IPS-18a (cell line): Measurements from ENCODE around the gene HAS3.

ENCODE experiments used
- H3K27ac ChIP-seq: one replicate; pipeline ENCODE4 v1.5.1; 2013; ENCODE audit warnings: low read length
- H3K27me3 ChIP-seq: one replicate; pipeline ENCODE4 v1.6.1; 2013; ENCODE audit warnings: mild to moderate bottlenecking, low read length; ENCODE audit not compliant: control insufficient read depth, insufficient read depth
- H3K36me3 ChIP-seq: one replicate; pipeline ENCODE4 v1.6.1; 2013; ENCODE audit warnings: low read depth, low read length; ENCODE audit not compliant: control insufficient read depth
- H3K4me1 ChIP-seq: one replicate; pipeline ENCODE4 v1.6.1; 2013; ENCODE audit warnings: low read depth, low read length; ENCODE audit not compliant: control insufficient read depth
- H3K4me3 ChIP-seq: one replicate; pipeline ENCODE4 v1.5.1; 2013; ENCODE audit warnings: low read length
- H3K9ac ChIP-seq: one replicate; pipeline ENCODE4 v1.6.1; 2013; ENCODE audit warnings: mild to moderate bottlenecking, low read length, moderate library complexity
- H3K9me3 ChIP-seq: one replicate; pipeline ENCODE4 v1.6.1; 2013; ENCODE audit warnings: low read depth, low read length; ENCODE audit not compliant: control insufficient read depth

Gene HAS3

DNA sequence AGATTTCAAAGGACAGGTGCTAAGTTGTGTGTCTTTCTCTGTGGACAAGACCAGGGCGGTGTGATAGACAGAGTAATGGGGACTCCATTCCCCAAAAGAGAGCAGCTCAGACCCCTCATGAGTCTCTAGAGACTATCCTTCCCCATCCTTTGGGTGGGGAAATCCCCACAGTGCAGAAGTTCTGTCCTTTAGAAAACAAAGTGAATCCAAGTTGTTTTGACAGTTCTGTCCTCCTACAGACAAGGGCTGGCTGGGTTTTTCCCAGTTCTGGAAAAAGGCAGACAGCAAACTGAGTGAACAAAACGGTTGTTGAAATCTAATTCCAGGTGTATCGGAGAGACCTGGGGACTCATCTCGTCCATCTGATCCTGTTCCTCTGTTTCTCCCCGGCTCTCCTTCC lies 11.0 kb upstream of the HAS3 start:
- Histone ChIP-seq H3K4me1 (peaks cover 21% of the 10 kb centered on the region), H3K27ac (no peak overlapping the region), H3K4me3 (no peak overlapping the region), H3K27me3 (no peaks in the 10 kb centered on the region), H3K9me3 (no peaks in the 10 kb centered on the region), H3K9ac (no peak overlapping the region), H3K36me3 (no peaks in the 10 kb centered on the region)

DNA sequence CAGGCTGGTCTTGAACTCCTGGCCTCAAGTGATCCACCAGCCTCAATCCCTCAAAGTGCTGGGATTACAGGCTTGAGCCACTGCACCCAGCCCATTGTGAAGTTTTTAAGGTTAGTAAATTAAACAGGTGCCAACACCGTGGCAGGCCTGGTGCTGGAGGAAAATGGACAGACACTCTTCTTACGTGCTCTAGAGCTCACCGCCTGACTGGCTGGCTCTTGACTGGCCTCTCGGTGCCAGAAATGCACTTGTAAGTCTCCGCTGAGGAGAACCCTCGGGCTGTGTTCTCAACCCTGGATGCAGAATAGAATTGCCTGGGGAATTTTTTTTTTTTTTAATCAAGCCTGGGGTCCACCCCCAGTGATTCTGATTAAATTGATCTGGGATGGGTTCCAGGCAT lies 10.3 kb upstream of the HAS3 start:
- Histone ChIP-seq H3K4me1 (peaks cover 20% of the 10 kb centered on the region), H3K27me3 (no peaks in the 10 kb centered on the region), H3K27ac (no peak overlapping the region), H3K4me3 (no peak overlapping the region), H3K36me3 (no peaks in the 10 kb centered on the region), H3K9ac (no peak overlapping the region), H3K9me3 (no peaks in the 10 kb centered on the region)

- Histone ChIP-seq H3K9ac (no peak overlapping the region), H3K4me3 (no peak overlapping the region), H3K27ac (no peak overlapping the region), H3K27me3 (no peaks in the 10 kb centered on the region), H3K36me3 (no peaks in the 10 kb centered on the region), H3K9me3 (no peaks in the 10 kb centered on the region), H3K4me1 (peaks cover 24% of the 10 kb centered on the region)
Measured at GRCh38 chr16:69100071-69100691, 5.3 kb upstream of the HAS3 start.

DNA sequence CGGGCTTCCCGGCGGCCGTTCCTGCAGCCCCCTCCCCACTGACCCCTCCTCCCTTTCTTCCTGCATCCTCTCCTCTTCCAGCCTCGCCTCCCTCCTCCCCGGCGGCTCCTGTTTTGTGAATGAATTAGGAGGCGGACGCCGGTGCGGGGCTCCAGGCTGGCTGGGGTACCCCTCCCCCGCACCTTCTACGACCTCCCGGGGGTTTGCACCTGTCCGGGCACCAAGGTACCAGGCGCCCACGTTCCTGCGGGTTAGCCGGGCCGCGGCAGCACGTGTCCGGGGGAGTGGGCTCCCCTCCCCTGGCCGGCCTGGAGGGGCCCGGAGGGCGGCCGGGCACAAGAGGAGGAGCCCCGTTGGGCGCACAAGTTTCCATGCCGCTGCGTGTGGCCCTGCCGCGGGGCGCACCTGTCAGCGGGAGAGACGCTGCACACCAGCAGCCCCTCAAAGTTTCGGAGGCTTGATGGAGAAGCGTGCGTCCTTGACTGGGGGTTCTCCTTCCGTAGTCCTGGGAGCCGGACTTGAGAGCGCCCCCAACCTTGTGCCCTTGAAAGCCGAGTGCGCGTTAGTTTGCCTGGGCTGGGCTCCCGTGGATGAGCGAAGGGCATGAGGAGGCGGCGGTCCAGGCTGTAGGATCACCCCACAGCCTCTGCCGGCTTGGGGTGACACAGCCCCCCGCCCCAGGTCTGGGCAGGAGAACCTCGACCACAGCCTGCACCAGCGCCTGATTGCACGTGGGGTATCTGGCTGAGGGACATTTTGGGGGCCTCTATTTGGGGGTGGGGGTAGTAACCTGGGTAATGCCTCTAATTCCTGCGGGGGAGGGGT lies 1.2 kb downstream of the HAS3 start:
- Histone ChIP-seq H3K9me3 (no peaks in the 10 kb centered on the region), H3K27ac (peak overlapping the region; percentile 30), H3K9ac (peak overlapping the region; percentile 67), H3K27me3 (no peaks in the 10 kb centered on the region), H3K36me3 (peaks cover 21% of the 10 kb centered on the region), H3K4me3 (peak overlapping the region; percentile 72), H3K4me1 (peaks cover 17% of the 10 kb centered on the region)

- Histone ChIP-seq H3K27ac (peak overlapping the region; percentile 30), H3K36me3 (peaks cover 26% of the 10 kb centered on the region), H3K4me1 (peaks cover 12% of the 10 kb centered on the region), H3K9ac (peak overlapping the region; percentile 67), H3K4me3 (peak overlapping the region; percentile 72), H3K9me3 (no peaks in the 10 kb centered on the region), H3K27me3 (no peaks in the 10 kb centered on the region)
Measured at GRCh38 chr16:69107316-69107962, 2.0 kb downstream of the HAS3 start.

- Histone ChIP-seq H3K36me3 (peaks cover 32% of the 10 kb centered on the region), H3K4me1 (peaks cover 8% of the 10 kb centered on the region), H3K9me3 (no peaks in the 10 kb centered on the region), H3K4me3 (peak overlapping the region; percentile 72), H3K27me3 (no peaks in the 10 kb centered on the region), H3K27ac (peak overlapping the region; percentile 33), H3K9ac (peak overlapping the region; percentile 67)
Measured at GRCh38 chr16:69108064-69108904, 2.8 kb downstream of the HAS3 start.

DNA sequence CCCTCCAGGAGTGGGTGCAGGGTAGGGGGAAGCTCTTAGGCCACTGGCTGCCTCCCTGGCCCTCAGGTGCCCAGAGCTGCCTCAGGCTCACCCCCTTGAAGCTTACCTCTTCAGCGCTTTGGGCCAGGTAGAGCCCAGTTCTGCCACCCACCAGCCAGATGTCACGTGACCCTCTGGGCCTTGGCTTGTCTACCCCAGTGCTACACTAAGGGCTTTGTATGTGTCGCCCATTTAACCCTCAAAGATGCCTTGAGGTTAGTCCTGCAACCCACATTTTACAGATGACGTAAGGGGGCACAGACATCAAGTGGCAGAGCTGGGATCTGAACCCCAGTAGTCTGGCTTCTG lies 3.4 kb downstream of the HAS3 start:
- no peaks in the 10 kb centered on the region for H3K9me3 ChIP-seq
- H3K9ac ChIP-seq: peak overlapping the region; percentile 67
- H3K27ac ChIP-seq: peak overlapping the region; percentile 33
- H3K4me1 ChIP-seq: peaks cover 8% of the 10 kb centered on the region
- H3K4me3 ChIP-seq: peak overlapping the region; percentile 72
- no peaks in the 10 kb centered on the region for H3K27me3 ChIP-seq
- peaks cover 38% of the 10 kb centered on the region for H3K36me3 ChIP-seq

GRCh38 chr16:69109486-69110270 lies 4.2 kb downstream of the HAS3 start:
- H3K9ac ChIP-seq: no peak overlapping the region
- peaks cover 46% of the 10 kb centered on the region for H3K36me3 ChIP-seq
- H3K9me3 ChIP-seq: no peaks in the 10 kb centered on the region
- no peaks in the 10 kb centered on the region for H3K27me3 ChIP-seq
- H3K27ac ChIP-seq: no peak overlapping the region
- peaks cover 8% of the 10 kb centered on the region for H3K4me1 ChIP-seq
- H3K4me3 ChIP-seq: no peak overlapping the region

GRCh38 chr16:69110406-69110805 lies 5.0 kb downstream of the HAS3 start:
- Histone ChIP-seq H3K36me3 (peaks cover 53% of the 10 kb centered on the region), H3K4me1 (peaks cover 5% of the 10 kb centered on the region), H3K9ac (no peak overlapping the region), H3K4me3 (no peak overlapping the region), H3K27me3 (no peaks in the 10 kb centered on the region), H3K9me3 (no peaks in the 10 kb centered on the region), H3K27ac (no peak overlapping the region)

DNA sequence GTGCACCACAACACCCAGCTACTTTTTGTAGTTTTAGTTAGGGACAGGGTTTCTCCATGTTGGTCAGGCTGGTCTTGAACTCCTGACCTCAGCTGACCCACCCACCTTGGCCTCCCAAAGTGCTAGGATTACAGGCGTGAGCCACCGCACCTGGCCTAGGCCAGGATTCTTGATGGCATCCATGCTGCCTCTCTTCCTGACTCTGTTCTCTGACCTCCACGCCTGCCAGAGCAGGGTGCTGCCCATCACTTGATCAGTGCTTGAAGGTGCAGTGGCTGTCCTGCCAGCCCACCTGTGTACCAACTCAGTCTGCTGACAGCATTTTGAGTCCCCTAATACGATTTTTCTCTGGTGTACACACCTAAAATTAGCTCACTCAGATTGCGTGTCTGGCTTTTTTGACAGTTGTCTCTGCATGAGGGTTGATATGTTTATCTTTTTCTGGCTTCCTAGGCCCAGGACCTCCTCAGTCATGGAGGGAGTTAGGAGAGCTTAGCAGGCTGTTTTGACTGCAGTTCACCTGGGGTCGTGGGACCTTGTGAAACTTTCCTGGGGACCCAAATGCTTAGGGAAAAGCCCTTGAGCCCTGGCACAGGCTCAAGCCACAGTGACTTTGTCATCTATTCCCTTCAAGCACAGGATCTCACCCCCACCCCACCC lies 5.9 kb downstream of the HAS3 start:
- H3K27ac ChIP-seq: no peak overlapping the region
- peaks cover 62% of the 10 kb centered on the region for H3K36me3 ChIP-seq
- H3K9me3 ChIP-seq: no peaks in the 10 kb centered on the region
- no peak overlapping the region for H3K4me3 ChIP-seq
- peaks cover 5% of the 10 kb centered on the region for H3K4me1 ChIP-seq
- no peaks in the 10 kb centered on the region for H3K27me3 ChIP-seq
- no peak overlapping the region for H3K9ac ChIP-seq
